C1 segment of cervical spinal cord (tissue), 14 donors: ENCODE measurements around the gene SLC25A26.

Experiments
- DNase-seq, 14 donors: peaks; one replicate each; lab custom pipeline; 2025; lab: John Stamatoyannopoulos, UW

Gene SLC25A26

DNA sequence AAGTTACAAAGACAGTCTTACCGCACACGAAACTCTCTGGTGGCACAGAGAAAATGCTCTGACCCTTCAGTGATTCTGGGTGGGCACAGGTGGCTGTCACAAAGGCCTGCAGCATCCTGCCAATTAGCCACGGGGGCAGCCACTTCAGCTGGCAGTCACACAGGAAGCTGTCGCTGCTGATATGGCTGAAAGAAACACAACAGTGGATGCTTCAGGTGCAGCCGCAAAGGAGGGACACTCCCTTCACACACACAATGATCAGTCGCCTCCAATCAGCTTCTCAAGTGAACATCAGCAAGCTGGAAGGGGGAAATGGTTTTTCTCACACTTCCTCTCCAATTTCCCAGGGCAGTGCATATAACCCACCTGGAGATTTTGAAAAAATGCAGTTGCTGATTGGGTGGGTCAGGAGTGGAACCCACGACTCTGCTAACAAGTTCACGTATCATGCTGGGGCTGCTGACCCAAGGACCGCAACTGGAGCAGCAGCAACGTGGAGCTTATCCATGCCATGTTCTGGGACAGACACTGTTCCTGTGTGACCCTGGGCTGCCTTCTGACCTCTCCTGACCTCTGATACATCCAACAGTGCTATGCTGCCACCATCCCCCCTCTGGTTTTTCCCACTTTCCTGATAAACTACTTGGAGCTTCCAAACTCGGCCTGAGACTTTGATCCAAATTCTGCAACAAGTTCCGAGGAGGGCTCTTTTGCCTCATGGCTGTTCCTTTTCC, 173.4 kb downstream of the SLC25A26 start:
- DNase-seq, result peak in 1 of 14 donors; percentile 21

DNA sequence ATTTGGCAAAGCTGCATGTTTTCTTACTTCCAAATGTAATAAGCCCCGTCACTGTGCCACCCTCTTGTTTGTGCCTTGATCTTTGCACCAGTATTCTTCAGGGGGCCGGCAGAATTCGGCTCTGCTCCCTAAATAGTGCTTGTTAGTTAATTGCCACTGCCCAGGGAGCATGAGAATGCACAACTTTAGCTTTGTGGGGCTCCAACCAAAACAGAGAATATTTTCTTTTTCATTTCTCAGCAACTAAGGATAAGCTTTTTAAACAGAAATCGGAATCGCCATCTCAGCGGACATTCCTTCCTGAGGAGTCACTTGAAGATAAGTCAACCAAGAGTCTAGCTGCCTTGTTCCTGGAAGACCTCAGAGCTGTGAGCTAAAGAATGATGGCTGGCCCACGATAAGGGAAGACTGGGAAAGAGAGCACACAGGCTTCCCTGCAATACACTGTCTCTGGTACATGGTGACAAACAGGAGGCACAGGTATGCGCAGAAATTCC, 174.0 kb downstream of the SLC25A26 start:
- no peak for DNase-seq

DNA sequence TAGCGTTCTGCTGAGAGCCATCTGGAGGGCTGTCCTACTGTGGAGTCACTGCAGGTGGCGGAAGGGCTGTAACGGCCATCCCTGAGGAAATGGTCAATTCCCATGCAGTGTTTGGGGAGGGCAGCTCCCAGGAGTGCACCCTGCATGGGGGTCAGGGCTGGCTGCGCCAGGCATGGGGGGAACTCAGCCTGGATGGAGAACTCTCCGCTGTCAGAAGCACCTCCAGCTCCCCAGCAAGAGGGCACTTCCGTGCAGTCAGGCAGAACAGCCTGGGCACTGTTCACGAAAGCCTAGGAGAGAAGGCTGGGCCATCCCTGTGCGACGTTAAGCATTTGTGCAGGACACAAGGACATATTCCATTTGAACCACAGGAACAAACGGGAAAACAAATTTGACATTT, 174.8 kb downstream of the SLC25A26 start:
- DNase-seq, result peak in 1 of 14 donors; percentile 73

DNA sequence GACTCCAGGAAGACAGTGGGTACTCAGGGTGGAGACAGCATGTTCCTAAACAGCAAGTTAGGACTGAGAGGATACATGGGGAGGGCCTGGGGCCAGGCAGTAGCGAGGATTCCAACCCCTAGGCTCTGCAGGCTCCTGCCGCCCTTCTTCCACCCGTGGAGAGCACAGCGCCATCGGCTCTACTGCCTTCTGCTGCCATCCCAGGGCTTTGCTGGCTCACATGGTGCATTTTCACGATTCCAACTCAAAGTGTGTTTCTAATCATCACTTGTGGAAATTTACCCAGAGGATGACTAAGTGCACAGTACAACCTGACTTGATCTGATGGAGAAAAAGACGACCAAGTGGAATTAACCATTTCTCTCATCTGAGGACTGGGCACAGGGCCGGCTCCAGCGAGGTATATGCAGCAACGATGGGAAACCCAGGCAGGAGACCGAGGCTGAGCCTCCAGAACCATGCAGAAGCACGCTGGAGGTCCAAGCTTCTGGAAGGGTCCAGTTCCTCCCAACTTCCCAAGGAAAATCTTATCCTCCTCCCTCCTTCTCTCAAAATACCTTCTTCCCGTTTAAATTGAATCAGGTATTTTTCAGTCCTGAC, 175.5 kb downstream of the SLC25A26 start:
- DNase-seq, result no peak

DNA sequence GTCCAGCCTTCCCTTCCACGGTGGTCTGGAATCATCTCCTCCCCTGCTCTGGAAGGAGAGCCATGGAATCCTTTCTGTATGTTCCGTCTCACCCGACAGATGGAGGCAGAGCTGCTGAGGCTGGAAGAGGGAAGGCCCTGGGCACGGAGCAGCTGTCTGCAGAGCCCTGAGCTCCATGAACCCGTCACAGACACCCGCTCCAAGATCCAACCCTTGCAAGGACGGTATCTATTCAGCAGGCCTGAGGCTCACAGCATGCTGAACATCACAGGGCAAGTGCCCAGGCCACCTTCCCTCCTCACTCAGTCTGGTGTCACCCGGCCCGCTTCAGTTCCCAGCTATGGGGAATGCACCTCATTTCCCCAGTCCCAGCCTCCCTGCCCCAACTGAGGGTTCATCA, 176.1 kb downstream of the SLC25A26 start:
- DNase-seq, result no peak

DNA sequence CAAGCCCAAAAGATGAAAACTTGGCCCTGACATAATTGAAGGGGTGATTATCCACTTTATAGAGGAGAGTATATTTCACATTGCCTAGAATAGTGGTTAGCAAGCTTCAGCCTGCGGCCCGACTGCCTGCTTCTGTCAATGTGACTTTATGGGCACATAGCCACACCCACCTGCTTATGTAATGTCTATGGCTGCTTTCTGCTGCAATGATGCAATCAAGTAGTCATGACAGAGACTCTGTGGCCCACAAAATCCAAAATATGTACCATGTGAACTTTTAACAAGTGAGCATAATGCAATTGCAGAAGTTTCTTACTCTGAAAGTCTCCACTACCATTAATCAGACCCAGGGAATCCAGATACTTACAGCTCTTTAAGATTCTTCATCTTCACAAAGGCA, 176.9 kb downstream of the SLC25A26 start:
- no peak for DNase-seq

DNA sequence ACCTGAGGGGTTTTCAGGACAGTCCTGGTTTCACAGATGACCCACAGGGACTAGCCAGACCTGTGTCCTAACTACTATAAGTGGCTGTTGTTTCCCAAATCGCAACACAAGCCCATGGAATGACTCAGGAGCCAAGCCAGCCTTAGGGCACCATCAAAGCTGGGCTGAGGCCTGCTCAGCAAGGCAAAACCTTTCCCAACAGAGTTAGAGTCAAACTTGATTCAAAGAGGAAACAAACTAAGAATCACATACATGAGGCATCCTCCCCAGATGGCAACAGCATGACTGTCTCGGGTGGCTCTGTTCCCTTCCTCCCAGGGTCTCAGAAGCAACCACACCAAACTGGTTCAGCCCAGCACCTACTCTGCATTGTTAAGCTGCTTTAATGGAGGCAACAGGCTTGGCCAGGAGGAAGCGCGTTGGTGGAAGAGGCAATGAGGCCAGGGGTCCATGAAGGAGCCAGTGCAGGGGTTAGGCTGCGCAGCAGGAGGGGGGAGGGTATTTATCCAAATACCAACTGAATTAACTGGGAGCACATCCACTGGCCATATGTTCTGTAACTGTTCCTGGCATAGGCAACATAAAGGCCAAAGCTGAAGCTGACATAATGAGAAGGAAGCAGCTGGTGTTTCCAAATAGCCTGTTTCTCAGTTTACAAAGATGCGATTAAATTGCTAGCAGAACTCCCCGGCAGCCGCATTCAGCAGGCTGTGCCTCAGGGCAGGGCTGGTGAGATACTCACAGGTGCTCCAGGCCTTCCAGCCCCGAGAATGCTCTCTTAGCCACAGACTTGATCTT, 177.6 kb downstream of the SLC25A26 start:
- DNase-seq, result peak in 1 of 14 donors; percentile 89

DNA sequence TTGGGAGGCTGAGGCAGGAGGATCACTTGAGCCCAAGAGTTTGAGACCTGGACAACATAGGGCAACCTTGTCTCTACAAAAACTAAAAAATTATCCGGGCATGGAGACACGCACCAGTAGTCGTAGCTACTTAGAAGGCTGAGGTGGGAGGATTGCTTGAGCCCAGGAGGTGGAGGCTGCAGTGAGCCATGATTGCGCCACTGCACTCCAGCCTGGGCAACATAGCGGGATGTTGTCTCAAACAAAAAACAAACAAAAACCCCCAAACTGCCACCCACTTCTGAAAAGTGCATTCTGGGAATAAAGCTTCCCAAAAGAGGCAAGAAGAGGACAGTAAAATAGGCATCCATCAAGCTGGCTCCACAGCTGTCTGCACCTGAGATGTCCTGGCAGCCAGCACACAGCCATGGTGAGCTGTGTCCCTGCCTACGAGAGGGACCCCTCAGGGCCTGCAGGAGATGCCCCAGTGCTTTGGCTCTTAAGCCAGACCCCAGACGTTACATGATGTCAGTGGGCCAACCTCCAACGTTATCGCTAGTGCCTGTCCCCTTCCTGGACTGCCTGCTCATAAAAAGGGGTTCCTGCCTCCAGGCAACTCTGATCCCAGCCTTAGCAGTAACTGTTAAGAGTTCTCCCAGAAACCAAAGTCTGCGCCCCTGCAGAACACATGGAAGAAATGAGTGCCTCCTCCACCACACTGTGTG, 178.9 kb downstream of the SLC25A26 start:
- DNase-seq, result no peak

DNA sequence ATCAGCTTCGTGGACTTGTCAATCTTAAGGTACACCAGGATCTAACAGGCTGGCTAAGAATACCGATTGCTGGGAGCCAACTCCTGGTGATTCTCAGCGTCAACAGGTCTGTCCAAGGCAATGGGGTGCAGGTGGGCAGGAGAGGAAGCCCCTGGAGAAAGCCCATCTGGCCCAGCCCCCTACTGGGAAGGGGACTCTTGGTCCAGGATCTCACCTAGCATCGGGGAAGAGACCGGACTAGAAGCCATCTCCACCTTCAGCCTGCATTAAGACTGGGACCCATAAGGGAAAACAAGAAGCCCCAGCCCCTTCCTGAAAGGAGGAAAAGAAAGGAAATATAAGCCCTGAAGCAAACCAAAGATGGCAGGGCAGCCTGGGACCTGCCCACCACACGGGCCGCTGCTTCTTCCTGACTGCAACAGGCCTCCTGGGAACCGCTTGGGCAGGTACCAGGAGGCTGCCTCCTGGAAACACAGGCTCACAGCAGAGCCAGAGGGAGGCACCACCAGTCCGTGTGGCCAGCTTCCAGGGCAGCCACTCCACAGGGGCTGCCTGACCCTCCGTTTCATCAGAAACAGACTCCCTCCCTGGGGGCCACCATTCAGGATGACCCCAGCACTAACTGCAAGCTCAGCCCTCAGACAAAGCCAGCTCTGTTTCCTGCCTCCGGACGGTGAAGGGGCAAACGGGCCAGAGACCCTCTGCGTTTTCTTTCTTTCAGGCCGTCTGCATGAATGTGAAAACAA, 179.8 kb downstream of the SLC25A26 start:
- DNase-seq, result no peak

DNA sequence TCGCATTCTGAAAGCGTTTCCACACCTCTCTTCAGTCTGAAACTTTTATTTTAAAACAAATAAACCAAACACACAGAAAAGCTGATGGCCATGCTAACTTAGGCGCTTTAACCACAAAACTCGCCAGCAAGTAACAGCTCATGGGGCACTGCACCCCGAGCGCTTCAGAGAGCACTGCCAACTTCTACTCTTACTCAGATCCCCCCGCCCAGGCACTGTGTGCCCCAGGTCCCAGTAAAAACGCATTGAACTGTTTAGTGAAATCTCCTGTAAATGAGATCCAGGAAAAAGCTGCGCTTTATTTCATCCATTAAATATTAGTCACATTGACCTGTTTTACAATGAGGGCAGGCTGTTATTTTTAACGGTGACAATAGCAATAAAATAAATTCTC, 180.4 kb downstream of the SLC25A26 start:
- no peak for DNase-seq

DNA sequence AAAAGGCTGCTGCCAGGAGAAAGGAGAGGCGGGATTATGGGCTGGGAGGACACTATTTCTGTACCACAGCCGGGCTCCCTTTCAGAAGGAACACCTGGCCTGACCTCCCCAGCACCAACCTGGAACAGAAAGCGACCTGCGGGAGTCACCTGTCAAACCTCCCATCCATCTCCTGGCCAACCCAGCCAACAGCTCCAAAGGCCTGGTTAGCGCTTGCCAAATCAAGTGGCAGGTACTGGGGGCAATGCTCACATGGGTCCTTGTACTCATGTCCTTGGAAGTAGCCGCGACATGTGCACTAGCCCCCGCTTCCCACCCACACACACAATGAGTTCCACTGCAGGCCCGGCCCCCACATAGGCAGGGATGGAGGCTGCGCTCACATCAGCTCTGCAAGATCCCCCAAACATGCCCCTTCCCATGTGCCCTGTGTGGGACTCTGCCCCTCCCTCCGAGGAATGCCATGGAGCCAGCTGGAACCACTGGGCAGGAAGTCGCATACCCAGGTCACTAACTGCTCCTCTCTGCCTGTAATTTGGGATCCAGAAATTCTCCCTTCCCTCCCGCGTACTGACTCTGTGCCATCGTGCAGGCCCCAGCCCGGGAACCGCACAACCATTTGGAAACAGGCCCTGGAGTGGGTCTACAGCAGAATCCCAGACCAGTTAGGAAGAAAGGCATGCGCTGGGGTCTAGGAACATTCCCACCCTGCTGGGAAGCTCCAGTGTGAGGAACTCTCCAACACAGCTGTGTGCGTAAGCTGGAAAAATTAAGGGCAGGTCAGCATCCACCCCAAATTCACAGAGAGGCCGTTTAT, 181.1 kb downstream of the SLC25A26 start:
- DNase-seq, result peak in 1 of 14 donors; percentile 53

DNA sequence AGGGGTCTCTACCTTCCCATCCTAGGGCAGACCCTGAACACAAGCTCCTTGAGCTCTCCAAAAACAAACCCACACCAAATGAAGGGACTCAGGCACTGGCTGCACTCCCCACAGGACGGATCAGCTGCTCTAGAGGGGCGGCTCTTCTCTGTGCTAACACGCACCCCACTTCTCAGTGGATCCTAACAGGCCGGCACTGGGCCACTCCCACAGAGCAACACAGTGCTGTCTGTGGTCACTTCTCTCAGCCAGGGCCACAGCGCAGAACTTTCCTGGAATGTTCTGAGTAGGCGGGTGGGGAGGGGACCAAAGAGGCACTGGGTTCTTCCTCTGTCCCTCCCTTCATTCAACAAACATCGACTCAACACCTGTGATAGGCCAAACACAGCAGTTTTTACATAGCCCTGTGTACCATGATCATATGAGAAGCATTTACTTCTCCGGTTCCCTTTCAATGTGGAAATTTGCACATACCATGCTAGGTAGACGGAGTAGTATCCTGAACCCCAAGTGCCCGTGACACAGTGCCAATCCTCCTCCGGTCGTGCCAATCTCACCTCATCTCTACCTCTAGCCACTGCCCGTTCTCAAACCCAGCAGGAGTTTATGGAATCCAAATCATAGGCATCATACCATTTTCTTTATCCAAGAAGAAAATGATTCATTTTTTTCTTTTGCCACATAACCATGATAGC, 181.9 kb downstream of the SLC25A26 start:
- peak in 1 of 14 donors; percentile 60 for DNase-seq

DNA sequence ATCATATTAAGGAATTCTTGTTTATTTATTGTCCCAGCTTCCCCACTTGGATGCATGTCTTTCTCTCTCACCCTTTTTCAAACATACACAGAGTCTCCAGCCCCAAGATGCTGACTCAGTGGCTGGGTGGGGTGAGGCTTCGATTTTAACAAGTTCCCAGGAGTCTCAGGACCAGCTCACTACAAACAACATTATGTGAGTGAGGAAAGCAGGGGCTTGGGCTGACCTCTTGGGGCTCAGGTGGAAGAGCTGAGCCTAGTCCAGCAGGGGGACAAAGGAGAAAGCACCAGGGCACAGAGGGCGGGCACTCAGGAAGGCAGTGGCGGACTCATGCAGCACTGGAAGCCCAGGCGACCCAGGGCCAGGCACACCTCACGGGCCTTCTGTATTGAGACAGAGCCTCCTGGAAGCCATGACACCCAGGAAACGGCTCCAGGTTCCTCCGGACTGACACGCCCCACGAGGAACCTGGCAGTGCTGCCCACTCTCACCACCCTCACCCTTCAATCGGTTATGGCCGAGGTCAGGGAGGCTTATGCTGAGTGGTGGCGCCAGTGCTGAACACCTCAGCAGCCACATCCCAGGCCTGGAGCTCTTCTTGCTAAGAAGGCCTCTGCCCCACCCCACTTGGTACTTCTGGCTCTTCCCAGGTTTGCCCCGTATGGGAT, 182.7 kb downstream of the SLC25A26 start:
- no peak for DNase-seq

DNA sequence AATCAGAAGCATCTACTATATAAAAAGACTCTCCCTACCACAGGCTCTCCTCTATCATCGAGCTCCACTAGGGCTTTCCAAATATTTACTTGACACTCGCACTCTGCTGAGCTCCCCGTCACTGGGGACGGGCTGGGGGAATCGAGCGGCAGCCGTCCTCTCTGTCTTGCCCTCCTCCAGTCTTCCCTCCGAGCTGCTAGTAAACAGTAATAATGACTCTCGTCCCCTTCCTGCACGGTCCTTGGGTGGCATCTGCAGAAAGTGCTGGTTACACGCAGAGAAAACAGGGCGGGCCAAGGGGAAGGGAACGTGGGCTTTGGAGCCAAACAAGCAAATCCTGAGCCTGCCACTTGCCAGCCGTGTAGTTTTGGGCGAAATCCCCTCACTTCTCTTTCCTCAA, 183.4 kb downstream of the SLC25A26 start:
- no peak for DNase-seq

DNA sequence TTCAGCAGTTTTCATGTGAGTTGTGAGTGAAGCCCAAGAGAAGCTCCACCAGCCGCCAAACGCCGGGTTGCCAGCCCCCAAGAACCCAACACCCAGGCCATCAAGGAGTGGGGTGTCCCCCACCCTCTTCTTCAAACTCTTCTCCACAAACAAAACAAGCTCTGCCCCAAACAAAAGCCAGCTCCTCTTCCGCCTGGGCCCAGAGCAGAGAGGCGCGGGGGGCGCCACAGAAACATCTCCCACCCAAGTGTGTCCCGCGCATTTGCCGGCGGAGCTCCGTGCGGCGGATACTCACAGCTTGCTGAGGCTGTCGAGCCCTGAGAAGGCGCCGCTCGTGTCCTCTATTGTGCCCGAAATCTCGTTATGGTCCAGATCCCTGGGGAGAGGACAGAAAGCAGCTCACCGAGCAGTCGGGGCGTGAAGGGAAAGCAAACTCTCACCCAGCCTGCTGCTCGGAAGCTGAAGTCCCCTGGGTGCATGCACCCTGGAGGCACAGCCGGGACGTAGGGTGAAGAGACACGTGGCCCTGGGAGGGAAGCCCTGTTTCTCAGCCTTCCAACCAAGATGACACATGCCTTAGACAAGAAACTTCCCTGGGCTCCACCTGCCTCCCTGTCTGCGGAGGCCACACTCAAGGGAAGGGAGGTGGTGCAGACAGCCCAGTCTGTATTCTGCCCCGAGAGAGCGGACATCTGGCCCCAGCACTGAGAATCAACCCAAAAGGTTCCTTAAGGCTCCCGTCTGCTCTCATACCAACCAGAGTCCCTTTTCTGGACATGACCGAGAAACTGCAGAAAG, 184.3 kb downstream of the SLC25A26 start:
- DNase-seq, result no peak

DNA sequence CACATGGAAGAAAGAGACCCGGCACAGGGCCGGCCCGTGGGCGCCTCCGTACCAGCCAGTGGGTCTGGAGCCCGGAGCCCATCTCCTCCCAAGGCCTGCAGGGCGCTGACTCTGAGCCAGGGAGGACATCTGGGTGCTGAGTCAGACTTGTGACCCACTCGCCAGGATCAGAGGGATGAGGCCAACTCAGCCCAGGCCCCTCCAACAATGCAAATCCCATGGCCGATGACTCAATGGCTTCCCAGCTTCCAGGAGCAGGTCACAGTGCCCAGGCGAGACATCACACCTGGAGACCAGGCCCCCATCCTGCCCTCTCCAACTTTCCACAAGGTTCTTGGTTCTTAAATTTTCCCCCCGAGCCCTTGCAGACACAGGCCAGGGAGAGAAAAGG, 184.9 kb downstream of the SLC25A26 start:
- peak in 7 of 14 donors; percentile 39 to 92 (median 65) for DNase-seq

DNA sequence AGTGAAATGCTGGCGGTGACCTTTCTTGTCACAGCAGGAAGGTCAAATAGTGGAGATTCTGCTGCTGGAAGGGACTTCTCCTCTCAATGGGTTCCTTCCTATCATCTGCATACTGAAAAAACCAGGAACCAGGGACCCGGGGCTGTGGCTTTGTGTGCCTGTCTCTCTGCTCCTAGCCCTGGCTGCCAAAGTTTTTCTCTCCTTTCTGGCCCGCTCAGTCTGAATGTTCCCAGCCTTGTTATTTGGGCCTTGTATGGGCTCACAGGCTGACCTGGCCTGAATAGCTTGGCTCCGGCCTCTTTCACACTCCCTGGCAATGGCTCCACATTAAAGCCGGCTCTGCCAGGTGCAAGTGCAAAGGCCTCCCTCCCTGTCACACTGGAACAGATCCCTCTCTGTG, 185.4 kb downstream of the SLC25A26 start:
- DNase-seq, result peak in 10 of 14 donors; percentile 34 to 84 (median 64)
